GM21367 (cell line): ENCODE results near the gene TRIM62.

Source experiments
- ATAC-seq: cut with Tn5 transposase; IDR thresholded peaks from one replicate; pipeline ENCODE4 v1.9.1; 2021; ENCODE audit not compliant: unreplicated experiment

Gene TRIM62

DNA sequence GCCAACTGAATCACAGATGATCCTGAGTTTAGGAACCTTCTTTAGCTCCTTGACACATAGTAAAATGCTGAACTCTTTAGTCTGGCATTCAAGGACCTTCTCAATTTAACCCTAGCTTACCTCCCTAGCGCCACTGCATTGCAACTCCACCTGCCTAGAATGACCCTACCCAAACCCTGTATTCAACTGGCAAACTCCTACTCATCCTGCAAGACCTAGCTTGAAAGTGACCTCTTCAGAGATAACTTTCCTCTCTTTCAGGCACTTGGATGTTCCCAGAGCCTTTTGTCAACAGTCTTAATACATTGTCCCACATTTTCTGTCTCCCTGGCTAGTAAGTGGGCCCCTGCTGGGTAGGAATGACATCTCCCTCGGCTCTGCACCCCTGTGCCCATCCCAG lies 19.7 kb downstream of the TRIM62 start:
- no peak for ATAC-seq

DNA sequence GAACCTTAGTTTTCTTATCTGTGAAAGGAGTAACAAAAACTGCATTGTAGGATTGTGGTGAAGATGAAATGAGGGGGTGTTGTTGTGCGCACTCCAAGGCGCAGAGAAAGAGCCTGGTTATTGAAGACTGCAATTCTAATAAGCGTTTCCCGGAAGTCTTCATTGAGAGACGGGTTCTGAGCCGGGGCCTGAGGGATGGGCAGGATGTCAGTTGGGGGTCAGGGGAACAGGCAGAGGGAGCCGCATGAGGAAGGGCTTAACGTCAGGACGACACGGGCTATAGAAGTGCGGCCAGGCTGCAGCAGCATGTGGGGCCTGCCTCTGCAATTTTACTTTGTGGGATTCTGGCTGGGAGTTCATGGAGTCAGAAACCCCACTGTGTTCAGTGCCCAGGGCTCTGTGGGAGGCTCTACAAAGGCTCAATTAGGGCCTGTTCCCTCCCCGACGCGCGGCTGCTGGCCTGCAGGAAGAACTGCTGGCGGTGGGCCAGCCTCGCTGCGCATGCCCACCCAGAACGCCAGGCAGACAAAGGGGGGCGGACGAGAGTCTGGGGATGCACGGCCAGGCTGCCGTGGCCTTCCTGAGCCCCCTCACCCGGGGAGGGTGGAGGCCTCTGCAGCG lies 20.7 kb downstream of the TRIM62 start:
- no peak for ATAC-seq

DNA sequence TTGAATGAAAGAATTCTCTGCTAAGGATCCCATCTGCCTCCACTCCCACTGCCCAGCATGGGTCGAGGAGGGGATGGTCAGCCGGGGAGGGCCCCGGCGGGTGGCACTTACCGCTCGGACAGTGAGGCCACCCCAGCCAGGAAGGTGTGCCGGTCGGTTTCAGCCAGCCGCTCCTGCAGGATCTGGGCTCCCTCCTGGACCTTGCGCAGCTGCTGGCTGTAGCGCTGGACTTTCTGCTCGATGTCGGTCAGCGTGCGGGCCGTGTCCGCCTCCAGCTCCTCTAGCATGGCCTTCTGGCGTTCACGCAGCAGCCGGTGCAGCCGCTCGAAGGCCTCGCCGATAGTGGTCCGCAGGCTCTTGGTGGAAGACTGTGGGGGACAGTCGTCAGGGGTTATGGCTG lies 22.3 kb downstream of the TRIM62 start:
- ATAC-seq, result no peak

DNA sequence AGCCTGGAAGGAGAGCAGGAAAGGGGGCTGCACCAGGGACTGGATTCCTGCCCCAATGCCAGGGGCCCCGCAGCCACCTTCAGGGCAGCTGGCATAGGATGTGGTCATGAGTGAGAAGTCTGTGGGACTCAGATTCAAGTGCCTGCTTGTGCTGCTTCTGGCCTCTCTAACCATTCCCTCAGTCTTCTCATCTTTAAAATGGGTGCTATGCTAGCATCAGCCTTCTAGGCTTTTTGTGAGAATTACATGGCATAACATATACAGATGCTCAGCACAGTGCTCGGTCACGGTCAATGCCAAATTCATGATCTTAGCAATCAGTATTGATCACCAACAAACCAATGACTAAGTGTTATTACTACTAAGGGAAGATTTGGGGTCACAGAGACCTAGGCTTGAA lies 23.5 kb downstream of the TRIM62 start:
- no peak for ATAC-seq

DNA sequence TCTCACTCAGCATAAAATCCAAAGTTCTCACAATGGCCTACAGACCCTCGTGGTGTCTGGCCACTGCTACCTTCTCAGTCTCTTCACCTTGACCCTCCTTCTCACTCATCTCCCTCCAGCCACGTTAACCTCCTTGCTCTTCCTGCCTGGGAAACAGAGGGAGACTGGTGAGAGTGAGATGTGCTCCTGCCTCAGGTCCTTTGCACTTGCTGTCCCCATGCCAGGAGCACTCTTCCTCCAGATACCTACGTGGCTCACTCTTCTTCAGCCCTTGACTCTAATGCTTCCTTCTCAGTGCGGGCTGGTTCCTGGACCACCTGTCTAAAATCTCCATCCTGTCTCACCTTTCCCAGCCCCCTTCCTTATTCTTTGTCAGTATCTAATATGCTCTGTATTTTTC lies 24.7 kb downstream of the TRIM62 start:
- ATAC-seq, result no peak

DNA sequence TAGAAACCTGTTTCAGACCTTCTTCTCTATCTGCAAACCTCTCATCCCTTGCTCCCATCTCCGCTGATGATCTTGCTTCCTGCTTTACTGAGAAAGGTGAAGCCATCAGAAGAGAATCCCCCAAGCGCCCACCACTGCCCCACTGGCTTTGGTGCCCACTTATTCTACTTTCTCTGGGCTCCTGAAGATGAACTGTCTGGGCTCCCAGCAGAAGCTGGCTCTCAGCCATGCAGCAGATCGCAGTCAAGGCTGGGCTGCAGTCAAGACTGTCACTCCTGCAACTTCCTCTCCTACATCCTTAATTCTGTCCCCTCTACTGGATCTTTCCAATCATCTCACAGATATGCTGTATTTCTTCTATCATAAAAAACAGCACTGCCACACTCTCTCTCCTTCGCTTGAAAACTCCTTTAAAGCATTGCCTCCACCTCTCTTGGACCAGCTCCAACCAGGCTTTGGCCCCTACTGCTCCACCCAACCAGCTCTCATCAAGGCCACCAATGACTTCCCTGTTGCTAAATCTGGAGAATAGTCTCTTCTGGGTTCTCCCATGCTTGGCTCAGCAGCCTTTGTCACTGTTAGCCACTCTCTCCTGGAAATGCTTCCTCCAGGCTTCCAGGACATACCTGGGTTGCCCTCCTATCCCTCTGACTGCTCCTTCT lies 25.8 kb downstream of the TRIM62 start:
- no peak for ATAC-seq

DNA sequence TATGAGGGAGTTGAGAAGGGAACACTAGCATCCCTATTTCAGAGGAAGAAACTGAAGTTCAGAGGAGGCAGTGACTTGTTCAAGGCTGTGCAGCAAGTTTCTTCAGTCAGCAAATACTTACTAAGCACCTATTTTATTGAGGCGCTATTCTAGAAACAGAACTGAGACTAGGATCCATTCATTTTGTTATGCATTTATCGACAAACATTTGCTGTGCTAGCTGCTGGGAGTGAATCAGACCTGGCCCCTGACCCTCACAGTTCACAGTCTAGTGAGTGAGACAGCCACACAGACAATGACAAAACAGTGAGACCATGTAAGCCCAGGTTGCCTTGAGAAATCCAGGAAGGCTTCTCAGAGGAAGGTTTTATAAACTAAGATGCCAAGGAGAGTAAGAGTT lies 28.2 kb downstream of the TRIM62 start:
- no peak for ATAC-seq

DNA sequence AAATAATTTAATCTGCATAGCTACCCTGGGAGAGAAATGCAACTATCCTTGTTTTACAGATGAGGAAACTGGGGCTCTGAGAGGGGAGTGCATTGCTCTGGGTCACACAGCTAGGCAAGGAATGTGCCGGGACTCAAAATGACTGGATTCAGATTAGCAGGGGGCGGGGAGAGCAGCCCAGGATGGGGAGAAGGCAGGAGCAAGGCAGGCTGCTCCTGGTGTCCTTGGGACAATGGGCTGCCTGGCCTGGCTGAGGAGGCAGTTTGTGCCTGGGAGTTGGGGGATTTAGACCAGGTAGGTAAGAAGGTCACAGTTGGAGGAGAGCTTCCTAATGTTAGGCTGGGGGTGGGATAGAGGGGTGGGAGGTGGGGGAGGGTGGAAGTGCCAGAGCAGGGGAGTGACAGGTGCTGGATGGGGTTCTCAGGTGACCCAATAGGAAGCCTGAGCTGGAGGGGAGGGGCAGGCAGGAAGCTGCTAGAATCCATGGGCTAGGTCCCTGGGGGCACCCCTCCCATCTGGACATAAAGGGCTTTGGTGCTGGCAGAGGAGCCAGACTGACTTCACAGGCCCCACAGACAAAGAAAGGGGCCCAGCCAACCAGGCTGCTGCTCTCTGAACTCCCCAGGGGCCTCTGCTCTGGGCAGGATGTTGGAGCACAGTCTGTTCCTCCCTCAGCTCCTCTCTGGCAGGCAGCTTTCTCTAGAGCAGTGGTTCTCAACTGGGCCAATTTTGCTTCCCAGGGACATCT lies 29.0 kb downstream of the TRIM62 start:
- no peak for ATAC-seq

DNA sequence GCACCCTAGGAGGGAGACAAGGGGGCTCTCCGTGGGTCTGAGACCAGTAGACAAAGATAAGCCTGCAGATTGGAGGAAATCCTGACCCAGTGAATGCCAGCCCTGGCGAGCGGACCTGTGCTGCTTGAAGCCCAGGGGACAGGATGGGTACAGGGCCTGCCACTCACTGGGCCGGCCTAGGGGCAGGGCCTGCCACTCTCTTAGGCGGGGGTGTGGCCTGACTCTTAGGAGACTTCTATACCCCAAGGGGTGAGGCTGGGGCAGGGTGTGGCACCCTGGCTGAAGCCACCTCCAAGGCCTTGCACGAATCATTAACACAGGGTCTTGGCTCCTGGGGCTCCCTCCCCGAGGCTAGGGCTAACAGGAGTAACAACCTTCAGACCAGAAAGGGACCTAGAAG lies 30.7 kb downstream of the TRIM62 start:
- ATAC-seq, result no peak

DNA sequence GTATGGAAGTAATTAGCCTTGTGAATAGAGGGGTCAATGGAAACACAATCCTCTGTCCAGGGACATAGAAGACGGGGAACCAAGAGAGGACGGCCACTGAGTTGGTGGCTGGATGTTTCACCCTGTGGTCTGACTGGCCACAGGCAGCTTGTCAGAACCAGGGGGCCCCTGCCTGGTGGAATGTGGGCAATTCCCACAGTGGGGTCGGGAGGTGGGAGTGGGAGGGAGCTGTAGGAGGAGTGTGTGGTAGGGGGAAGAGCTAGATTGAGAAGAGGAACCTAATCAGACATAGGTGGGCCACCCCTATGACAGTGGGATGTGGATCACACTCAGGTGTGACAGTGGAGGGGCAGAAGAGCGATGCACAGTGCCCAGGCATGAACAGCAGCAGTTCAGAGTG lies 31.3 kb downstream of the TRIM62 start:
- ATAC-seq, result no peak

DNA sequence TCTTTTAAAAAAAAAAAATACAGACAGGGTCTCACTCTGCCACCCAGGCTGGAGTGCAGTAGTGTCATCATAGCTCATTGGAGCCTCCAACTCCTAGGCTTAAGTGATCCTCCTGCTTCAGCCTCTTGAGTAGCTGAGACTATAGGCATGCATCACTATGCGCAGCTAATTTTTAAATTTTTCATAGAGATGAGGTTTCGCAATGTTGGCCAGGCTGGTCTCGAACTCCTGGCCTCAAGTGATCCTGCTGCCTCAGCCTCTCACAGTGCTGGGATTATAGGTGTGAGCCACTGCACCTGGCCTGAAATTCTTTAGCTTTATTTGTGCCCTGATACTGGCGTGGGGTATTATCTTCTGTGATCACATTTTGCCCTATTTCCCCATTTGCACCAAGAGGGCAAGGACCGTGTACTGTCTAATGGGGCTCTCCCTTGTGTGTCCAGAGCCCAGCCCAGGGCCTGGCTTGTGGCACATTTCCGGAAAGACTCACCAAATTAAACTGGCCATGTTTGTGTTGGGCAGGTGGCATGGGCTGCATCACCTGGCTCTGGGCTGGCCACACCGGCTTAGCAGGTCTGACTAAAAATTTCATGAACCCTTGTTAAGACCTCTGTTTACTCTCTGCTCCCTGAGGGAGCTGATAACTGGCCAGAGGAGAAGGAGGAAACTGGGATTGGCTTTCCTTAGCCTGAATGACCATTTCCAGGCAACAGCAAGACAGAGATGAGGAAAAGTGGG lies 32.2 kb downstream of the TRIM62 start:
- no peak for ATAC-seq

DNA sequence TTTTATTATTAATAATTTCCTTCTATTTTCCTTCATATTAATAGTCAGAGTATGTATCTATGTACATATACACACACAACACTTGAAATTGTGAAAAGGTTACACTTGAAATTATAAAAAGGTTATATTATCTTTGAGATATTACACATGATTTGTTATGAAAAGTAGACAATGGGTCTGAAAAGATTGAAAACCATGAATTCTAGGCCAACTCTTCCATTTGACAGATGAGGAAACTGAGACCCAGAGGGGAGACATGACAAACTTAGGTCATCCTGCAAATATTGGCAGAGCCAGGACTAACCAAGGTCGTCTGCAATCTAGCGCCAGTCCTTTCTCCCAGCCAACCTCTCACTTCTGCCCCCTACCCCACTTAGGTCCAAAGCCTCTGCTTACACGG lies 33.2 kb downstream of the TRIM62 start:
- no peak for ATAC-seq

DNA sequence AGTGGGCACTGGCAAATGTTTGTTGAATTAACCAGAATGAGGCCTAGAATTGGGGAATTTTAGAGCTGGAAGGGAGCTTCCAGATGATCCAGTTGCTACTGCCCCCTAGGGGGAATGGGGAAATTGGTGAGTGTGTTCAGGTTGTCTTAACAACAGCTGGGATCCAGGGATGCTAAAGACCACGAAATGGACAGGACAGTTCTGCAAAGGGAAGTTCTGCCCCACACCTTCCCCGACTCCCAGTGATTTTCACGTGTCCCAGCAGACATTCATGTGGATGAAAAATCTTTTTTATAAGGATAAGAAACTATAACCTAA lies 33.9 kb downstream of the TRIM62 start:
- no peak for ATAC-seq

DNA sequence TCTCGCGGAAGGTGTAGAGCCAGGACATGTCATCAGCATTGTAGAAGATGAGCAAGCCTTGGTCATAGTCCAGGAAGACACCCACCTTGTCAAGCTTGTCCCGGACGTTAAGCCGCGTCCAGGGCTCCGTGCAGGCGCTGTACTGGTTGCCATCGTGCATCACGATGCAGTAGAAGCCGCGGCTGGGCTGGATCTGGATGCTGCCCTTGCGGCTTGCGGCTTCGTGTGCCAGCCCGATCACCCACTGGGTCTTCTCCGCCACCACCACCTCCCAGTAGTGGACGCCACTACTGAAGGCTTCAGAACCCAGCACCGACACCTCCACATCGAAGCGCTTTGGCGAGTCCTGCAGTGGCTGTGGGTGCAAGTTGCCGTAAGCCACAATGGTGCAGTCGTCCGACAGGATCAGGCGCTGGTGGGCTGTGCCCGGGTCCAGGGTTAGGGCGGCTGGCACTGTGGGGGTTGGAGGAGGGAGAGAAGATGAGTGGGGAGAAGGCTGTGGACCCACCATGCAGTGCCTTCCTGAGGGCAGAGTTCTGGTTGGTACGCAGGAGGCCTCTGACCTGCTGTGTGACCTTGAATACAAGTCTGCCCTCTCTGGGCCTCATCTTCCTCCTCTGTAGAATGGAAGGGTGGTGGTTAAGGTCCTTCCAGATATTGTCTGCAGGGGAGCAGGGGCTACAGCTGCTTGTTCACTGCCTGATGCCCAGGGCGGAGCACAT lies 34.4 kb downstream of the TRIM62 start:
- no peak for ATAC-seq

DNA sequence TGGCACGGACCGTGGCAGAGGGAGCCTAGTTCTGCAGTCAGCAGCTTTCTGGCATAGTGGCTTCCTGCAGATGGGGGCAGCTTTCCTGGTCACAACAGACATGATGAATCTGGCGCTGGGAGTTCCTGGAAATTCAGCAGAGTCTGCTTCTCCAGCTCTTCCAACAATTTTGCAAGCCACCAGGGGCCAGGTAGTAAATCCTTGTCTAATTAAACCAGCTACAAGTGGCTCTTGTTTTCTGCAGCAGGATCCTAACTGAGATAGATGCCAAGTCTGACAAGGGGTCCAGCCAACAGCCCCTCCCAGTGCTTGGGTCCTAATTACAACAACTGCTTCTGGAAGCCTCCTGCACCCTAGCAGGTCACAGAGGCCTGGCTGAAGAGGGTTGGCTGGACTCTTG lies 35.8 kb downstream of the TRIM62 start:
- ATAC-seq, result no peak

DNA sequence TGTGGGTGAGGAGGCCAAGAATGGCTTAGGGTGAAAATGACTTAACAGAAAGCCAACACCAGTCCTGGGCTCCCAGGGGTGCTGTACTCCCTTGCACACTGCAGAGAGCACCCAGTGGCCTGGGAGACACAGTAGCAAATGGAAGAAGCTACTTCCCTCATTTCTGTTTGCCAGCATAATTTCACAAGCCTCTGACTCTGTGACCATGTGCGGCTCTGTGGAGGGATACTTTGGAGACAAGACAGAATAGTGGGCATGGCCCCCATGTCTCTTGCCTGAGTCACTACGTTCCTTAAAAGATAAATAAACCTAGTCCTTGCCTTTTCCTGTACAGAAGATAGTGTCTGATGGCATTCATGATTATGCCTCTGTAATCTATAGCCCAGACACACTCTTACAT lies 38.1 kb downstream of the TRIM62 start:
- no peak for ATAC-seq

DNA sequence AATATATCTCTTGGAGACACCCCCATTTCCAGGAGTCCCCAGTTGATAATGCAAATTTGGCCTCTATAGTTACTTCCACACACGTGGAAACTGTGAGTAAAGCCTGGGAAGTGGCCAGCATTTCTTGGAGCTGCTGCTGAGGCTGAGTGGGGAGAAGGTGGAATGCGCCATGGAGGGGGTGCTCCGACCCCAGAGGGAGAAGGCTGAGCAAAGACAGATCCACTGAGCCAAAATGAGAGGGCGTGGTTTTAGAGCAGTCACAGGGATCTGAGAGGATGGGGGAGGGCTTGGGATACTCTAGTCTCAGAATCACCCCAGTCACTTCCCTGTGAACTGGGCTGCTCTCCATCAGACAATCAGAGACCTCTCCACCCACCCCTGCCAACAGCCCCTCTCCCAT lies 38.7 kb downstream of the TRIM62 start:
- ATAC-seq, result no peak

DNA sequence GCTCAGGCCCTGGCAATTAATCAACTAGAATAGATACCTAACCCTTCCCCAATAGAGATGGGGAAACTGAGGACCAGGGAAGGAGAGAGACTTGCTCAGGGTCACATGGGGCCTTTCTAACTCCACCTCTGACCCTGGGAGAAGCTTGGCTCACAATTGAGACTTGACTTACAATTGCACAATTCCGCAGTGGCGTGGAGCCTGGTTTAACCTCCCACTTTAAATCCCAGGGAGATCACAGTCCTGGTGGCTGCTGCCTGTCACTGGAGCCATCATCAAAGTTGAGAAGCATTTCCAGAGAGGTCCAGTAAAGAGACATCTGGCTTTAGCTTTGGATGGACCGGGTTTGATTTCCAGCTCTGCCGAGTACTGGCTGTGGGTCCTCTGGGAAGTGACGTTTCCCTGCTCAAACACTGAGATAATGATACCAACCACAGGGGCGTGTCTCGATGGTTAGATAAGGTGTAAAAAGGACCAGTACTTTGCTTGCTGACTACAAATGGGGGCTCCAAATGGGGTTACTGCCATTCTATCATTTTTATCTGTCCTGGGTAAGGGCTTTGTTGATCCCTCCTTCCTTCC lies 39.3 kb downstream of the TRIM62 start:
- ATAC-seq, result no peak

DNA sequence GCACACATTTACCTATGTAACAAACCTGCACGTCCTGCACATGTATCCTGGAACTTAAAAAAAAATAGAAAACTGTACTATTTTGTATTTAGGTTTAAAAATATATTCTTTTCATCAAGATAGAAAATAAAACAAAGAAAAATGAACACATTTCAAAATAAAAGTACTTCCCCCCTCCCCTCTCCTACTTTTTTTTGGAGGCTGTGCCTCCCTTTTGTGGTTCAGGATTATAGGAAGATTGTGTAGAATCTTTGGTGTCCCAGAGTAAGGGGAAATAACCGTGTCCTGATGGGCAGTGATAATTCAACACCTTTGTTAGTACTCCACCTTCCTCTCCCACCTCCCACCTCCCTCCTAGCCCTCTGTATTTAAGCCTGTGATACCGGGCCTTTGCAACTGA lies 40.1 kb downstream of the TRIM62 start:
- ATAC-seq, result no peak

DNA sequence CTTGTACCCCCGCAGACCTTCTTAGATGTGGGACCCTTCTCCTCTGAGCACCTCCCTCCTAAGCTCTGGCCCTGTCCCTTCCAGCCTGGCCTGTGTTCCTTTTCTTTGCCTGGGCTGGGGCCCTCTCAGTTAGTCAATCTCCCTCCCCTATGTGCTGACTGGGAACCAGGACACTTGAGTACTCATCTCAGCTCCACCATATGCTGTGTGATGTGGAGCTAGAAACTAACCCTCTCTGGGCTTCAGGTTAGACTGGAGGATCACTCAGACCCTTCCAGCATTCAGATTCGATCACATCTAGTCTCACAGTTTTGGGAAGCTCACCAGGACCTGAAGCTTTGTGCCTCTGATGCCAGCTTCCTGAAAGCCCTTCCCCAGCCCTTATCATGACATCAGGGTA lies 40.6 kb downstream of the TRIM62 start:
- no peak for ATAC-seq
